Omental fat pad (tissue), 4 donors: ENCODE data around the gene AP4E1. TPM values are rescaled to one million over a fixed set of nuclear protein-coding genes. Genes with fewer than 3 reads are reported as not detected.

ENCODE experiments used
- ATAC-seq: fragments of 150-250 bp; one replicate; pipeline ENCODE4 v1.9.1; 2016; ENCODE audit warnings: mild to moderate bottlenecking, moderate library complexity; ENCODE audit not compliant: low FRiP score
- DNase-seq: peaks from one replicate; pipeline ENCODE4 v3.0.0-alpha.2; 2019; ENCODE audit warnings: low spot score
- CTCF ChIP-seq, 3 donors: fragments of 450-650 bp; IDR thresholded peaks; one replicate each; pipeline ENCODE4 v1.5.1; 2016 to 2017; ENCODE audit warnings: antibody characterized with exemption in 3 of 3, mild to moderate bottlenecking in 3 of 3, moderate library complexity in 2 of 3
- total RNA-seq, 4 donors: library from RNA; depleted of rRNA; stranded (reverse); fragments of >200 nt; gene quantifications; one replicate each; pipeline ENCODE4 v1.1.0, GENCODE V29; 2016

Gene AP4E1
- total RNA-seq, 4 donors from 2014 or later, result 7.3 to 8.5 (median 7.9) TPM

- no peak for TF ChIP-seq CTCF (IDR thresholded peaks at IDR 0.05)
- DNase-seq (no peak), ATAC-seq (no peak)
Observed at GRCh38 chr15:50968353-50968752, 59.9 kb downstream of the AP4E1 start.

GRCh38 chr15:50970524-50970923, 62.0 kb downstream of the AP4E1 start:
- DNase-seq (no peak), ATAC-seq (no peak)
- no peak for TF ChIP-seq CTCF (IDR thresholded peaks at IDR 0.05)

- no peak for TF ChIP-seq CTCF (IDR thresholded peaks at IDR 0.05)
- DNase-seq, result no peak
- ATAC-seq, result no peak
Observed at GRCh38 chr15:50971115-50971514, 62.6 kb downstream of the AP4E1 start.

GRCh38 chr15:50971542-50971941, 63.1 kb downstream of the AP4E1 start:
- TF ChIP-seq CTCF (IDR thresholded peaks at IDR 0.05), result no peak
- no peak for ATAC-seq
- no peak for DNase-seq

GRCh38 chr15:50973605-50974004, 65.1 kb downstream of the AP4E1 start:
- DNase-seq (no peak), ATAC-seq (no peak)
- TF ChIP-seq CTCF (IDR thresholded peaks at IDR 0.05), result no peak

- DNase-seq, result no peak
- TF ChIP-seq CTCF (IDR thresholded peaks at IDR 0.05), result no peak
- no peak for ATAC-seq
Observed at GRCh38 chr15:50977162-50977561, 68.7 kb downstream of the AP4E1 start.

GRCh38 chr15:50978580-50978979, 70.1 kb downstream of the AP4E1 start:
- no peak for ATAC-seq

More at GRCh38 chr15:50978580-50978979, 70.1 kb downstream of the AP4E1 start:
- TF ChIP-seq CTCF (IDR thresholded peaks at IDR 0.05), result no peak
- no peak for DNase-seq
